ENCODE measurements around the gene PSD2. TPM values are rescaled to one million over a fixed set of nuclear protein-coding genes. Genes with fewer than 3 reads are reported as not detected.

Gene PSD2
- total RNA-seq, 1 experiment from 2014 or later, result 0.05 TPM

- CTCF ChIA-PET, result no interaction called here
- intact Hi-C loops (cut with micrococcal nuclease; ENCODE audit: unreplicated experiment) (no loop called here), in situ Hi-C loops (cut with HindIII; ENCODE audit: low pct_unique_long_range_greater_than_20kb, low sequenced_read_pairs) (no loop called here)
- TF ChIP-seq POLR2AphosphoS5 (IDR thresholded peaks at IDR 0.05; ENCODE audit: low read depth, low read length) (no peak), SIN3A (IDR thresholded peaks at IDR 0.05; ENCODE audit: borderline replicate concordance, insufficient read depth, low read depth, low read length) (no peak), TCF7L2 (IDR thresholded peaks at IDR 0.05; ENCODE audit: low read depth, low read length) (no peak)
- TF ChIP-seq, protein P1, sequence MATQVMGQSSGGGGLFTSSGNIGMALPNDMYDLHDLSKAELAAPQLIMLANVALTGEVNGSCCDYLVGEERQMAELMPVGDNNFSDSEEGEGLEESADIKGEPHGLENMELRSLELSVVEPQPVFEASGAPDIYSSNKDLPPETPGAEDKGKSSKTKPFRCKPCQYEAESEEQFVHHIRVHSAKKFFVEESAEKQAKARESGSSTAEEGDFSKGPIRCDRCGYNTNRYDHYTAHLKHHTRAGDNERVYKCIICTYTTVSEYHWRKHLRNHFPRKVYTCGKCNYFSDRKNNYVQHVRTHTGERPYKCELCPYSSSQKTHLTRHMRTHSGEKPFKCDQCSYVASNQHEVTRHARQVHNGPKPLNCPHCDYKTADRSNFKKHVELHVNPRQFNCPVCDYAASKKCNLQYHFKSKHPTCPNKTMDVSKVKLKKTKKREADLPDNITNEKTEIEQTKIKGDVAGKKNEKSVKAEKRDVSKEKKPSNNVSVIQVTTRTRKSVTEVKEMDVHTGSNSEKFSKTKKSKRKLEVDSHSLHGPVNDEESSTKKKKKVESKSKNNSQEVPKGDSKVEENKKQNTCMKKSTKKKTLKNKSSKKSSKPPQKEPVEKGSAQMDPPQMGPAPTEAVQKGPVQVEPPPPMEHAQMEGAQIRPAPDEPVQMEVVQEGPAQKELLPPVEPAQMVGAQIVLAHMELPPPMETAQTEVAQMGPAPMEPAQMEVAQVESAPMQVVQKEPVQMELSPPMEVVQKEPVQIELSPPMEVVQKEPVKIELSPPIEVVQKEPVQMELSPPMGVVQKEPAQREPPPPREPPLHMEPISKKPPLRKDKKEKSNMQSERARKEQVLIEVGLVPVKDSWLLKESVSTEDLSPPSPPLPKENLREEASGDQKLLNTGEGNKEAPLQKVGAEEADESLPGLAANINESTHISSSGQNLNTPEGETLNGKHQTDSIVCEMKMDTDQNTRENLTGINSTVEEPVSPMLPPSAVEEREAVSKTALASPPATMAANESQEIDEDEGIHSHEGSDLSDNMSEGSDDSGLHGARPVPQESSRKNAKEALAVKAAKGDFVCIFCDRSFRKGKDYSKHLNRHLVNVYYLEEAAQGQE (IDR thresholded peaks at IDR 0.05; ENCODE audit: insufficient read depth in 1 of 2, low read depth in 2 of 2, low read length in 1 of 2), result no peak
- TF ChIP-seq, protein P2, sequence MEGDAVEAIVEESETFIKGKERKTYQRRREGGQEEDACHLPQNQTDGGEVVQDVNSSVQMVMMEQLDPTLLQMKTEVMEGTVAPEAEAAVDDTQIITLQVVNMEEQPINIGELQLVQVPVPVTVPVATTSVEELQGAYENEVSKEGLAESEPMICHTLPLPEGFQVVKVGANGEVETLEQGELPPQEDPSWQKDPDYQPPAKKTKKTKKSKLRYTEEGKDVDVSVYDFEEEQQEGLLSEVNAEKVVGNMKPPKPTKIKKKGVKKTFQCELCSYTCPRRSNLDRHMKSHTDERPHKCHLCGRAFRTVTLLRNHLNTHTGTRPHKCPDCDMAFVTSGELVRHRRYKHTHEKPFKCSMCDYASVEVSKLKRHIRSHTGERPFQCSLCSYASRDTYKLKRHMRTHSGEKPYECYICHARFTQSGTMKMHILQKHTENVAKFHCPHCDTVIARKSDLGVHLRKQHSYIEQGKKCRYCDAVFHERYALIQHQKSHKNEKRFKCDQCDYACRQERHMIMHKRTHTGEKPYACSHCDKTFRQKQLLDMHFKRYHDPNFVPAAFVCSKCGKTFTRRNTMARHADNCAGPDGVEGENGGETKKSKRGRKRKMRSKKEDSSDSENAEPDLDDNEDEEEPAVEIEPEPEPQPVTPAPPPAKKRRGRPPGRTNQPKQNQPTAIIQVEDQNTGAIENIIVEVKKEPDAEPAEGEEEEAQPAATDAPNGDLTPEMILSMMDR (IDR thresholded peaks at IDR 0.05), result no peak
- H3K36me3 ChIP-seq (ENCODE audit: control insufficient read depth, insufficient read depth, low read length), result no peaks in the 10 kb centered on the region
- BruUV-seq (replicated peaks), result no TSS peak
- no peak for DNase-seq (ENCODE audit: low read depth, low spot score)
- no peak for ATAC-seq
- H3K9me3 ChIP-seq (ENCODE audit: control insufficient read depth, insufficient read depth, low read depth, low read length), result peaks cover 6% of the 10 kb centered on the region; the same call in 1 of the 2 replicates
- H3K27ac ChIP-seq (ENCODE audit: low read length), result no peak overlapping the region
- POLR2A ChIA-PET, result no interaction called here
- H3K27me3 ChIP-seq (ENCODE audit: control insufficient read depth, insufficient read depth, low read length), result peaks cover 4% of the 10 kb centered on the region
- no peak overlapping the region for H3K4me3 ChIP-seq (ENCODE audit: low read depth in 2 of 2, low read length in 2 of 2)
- no peaks in the 10 kb centered on the region for H3K4me1 ChIP-seq (ENCODE audit: control insufficient read depth, insufficient read depth, low read length)
Measured at GRCh38 chr5:139820130-139820529, 24.5 kb downstream of the PSD2 start.

DNA sequence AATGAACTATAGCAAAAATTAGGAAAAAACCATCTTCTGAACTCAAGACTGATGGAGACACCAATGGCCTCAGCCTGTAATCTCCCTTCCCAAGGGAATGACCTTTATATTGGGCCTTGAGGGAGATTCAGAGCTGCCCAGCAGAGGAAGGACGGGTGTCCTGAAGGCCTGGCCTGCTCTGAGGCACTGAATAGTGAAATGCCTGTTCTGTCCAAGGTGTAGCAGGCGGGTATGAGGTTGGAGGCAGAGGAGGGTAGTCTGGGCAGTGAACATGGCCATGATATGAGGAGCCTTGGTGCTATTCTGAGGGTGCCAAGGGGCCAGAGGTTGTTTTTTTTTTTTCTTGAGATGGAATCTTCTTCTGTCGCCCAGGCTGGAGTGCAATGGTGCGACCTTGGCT lies 25.0 kb downstream of the PSD2 start:
- Histone ChIP-seq H3K27ac (ENCODE audit: low read length) (no peak overlapping the region), H3K27me3 (ENCODE audit: control insufficient read depth, insufficient read depth, low read length) (peaks cover 4% of the 10 kb centered on the region), H3K4me3 (ENCODE audit: low read depth in 2 of 2, low read length in 2 of 2) (no peak overlapping the region), H3K36me3 (ENCODE audit: control insufficient read depth, insufficient read depth, low read length) (no peaks in the 10 kb centered on the region), H3K4me1 (ENCODE audit: control insufficient read depth, insufficient read depth, low read length) (no peaks in the 10 kb centered on the region), H3K9me3 (ENCODE audit: control insufficient read depth, insufficient read depth, low read depth, low read length) (peaks cover 6% of the 10 kb centered on the region; the same call in 1 of the 2 replicates)
- no peak for DNase-seq (ENCODE audit: low read depth, low spot score)
- CTCF ChIA-PET, result no interaction called here
- intact Hi-C loops (cut with micrococcal nuclease; ENCODE audit: unreplicated experiment) (no loop called here), in situ Hi-C loops (cut with HindIII; ENCODE audit: low pct_unique_long_range_greater_than_20kb, low sequenced_read_pairs) (no loop called here)
- no TSS peak for BruUV-seq (replicated peaks)
- no peak for ATAC-seq
- POLR2A ChIA-PET, result no interaction called here
- TF ChIP-seq TCF7L2 (IDR thresholded peaks at IDR 0.05; ENCODE audit: low read depth, low read length) (no peak), SIN3A (IDR thresholded peaks at IDR 0.05; ENCODE audit: borderline replicate concordance, insufficient read depth, low read depth, low read length) (no peak), POLR2AphosphoS5 (IDR thresholded peaks at IDR 0.05; ENCODE audit: low read depth, low read length) (no peak)
- TF ChIP-seq, protein P2 (IDR thresholded peaks at IDR 0.05), result no peak
- TF ChIP-seq, protein P1 (IDR thresholded peaks at IDR 0.05; ENCODE audit: insufficient read depth in 1 of 2, low read depth in 2 of 2, low read length in 1 of 2), result no peak
